Liver (tissue), 3 donors: ENCODE measurements around the gene CACTIN.

Source experiments
- EGR1 ChIP-seq, 2 donors: IDR thresholded peaks; 2 replicates each; pipeline ENCODE4 v1.6.1; 2016 to 2018; ENCODE audit warnings: antibody characterized with exemption in 2 of 2, low read depth in 2 of 2
- FOXA1 ChIP-seq: IDR thresholded peaks from 2 replicates; pipeline ENCODE4 v1.6.1; 2016; ENCODE audit warnings: antibody characterized with exemption
- GABPA ChIP-seq, 2 donors: IDR thresholded peaks in 1 of 2; conservative IDR thresholded peaks in 1 of 2; 2 replicates each; pipeline ENCODE4 v1.6.1; 2016; ENCODE audit warnings: antibody characterized with exemption in 2 of 2, mild to moderate bottlenecking in 1 of 2, moderate library complexity in 1 of 2
- HNF4G ChIP-seq: IDR thresholded peaks from 2 replicates; pipeline ENCODE4 v1.6.1; 2016; ENCODE audit warnings: antibody characterized with exemption
- JUND ChIP-seq, 2 donors: IDR thresholded peaks; 2 replicates each; pipeline ENCODE4 v1.6.1; 2016; ENCODE audit warnings: antibody characterized with exemption in 2 of 2
- NR2F2 ChIP-seq: IDR thresholded peaks from 2 replicates; pipeline ENCODE4 v1.6.1; 2016; ENCODE audit warnings: antibody characterized with exemption
- RAD21 ChIP-seq, 2 donors: IDR thresholded peaks; 2 replicates each; pipeline ENCODE4 v1.6.1; 2016; ENCODE audit warnings: antibody characterized with exemption in 2 of 2, mild to moderate bottlenecking in 2 of 2
- SP1 ChIP-seq: IDR thresholded peaks from 2 replicates; pipeline ENCODE4 v1.6.1; 2018; ENCODE audit warnings: antibody characterized with exemption, mild to moderate bottlenecking
- TAF1 ChIP-seq: conservative IDR thresholded peaks from 2 replicates; pipeline ENCODE4 v1.6.1; 2016; ENCODE audit warnings: antibody characterized with exemption, mild to moderate bottlenecking
- YY1 ChIP-seq: IDR thresholded peaks from 2 replicates; pipeline ENCODE4 v1.6.1; 2016; ENCODE audit warnings: antibody characterized with exemption, mild to moderate bottlenecking
- TF ChIP-seq, protein P1 (sequence below): IDR thresholded peaks from 2 replicates; pipeline ENCODE4 v1.6.1; 2016; ENCODE audit warnings: antibody characterized with exemption, mild to moderate bottlenecking
- TF ChIP-seq, protein P2 (sequence below): fragments of 150-350 bp; IDR thresholded peaks from 2 replicates; pipeline ENCODE4 v1.5.1; 2017; ENCODE audit warnings: improper control_type of control experiment, low read depth, low read length; ENCODE audit not compliant: missing input control
- TF ChIP-seq, protein P3 (sequence below): IDR thresholded peaks from 2 replicates; pipeline ENCODE4 v1.6.1; 2016; ENCODE audit warnings: antibody characterized with exemption
- TF ChIP-seq, protein P4 (sequence below): IDR thresholded peaks from 2 replicates; pipeline ENCODE4 v1.6.1; 2016; ENCODE audit warnings: antibody characterized with exemption
- donor health status: healthy.
- donor health status: healthy.

DNA sequence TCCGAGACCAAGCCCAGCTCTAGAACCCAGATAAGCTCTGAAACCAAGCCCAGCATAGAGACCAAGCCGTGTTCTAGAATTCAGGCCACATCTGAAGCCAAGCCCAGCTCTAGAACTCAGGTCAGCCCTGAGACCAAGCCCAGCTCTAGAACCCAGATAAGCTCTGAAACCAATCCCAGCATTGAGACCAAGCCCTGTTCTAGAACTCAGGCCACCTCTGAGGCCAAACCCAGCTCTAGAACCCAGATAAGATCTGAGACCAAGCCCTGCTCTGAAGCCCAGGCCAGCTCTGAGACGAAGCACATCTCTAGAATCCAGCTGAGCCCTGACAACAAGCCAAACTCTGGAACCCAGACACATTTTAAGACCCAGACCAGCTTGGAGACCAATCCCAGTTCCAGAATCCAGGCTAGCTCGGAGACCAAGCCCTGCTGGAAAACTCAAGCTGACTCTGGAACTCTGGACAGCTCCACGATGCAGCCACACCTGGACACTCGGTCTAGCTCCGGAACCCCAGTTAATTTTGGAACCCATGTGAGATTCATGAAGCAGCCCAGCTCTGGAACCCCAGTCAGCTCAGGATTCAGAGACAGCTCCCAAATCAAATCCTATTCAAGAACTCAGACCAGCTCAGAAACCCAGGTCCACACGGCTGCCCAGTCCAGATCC is 35.5 kb downstream of the CACTIN start:
- TF ChIP-seq EGR1 (IDR thresholded peaks at IDR 0.05; ENCODE audit: low read depth in 2 of 2), result no peak
- TF ChIP-seq, protein P1, sequence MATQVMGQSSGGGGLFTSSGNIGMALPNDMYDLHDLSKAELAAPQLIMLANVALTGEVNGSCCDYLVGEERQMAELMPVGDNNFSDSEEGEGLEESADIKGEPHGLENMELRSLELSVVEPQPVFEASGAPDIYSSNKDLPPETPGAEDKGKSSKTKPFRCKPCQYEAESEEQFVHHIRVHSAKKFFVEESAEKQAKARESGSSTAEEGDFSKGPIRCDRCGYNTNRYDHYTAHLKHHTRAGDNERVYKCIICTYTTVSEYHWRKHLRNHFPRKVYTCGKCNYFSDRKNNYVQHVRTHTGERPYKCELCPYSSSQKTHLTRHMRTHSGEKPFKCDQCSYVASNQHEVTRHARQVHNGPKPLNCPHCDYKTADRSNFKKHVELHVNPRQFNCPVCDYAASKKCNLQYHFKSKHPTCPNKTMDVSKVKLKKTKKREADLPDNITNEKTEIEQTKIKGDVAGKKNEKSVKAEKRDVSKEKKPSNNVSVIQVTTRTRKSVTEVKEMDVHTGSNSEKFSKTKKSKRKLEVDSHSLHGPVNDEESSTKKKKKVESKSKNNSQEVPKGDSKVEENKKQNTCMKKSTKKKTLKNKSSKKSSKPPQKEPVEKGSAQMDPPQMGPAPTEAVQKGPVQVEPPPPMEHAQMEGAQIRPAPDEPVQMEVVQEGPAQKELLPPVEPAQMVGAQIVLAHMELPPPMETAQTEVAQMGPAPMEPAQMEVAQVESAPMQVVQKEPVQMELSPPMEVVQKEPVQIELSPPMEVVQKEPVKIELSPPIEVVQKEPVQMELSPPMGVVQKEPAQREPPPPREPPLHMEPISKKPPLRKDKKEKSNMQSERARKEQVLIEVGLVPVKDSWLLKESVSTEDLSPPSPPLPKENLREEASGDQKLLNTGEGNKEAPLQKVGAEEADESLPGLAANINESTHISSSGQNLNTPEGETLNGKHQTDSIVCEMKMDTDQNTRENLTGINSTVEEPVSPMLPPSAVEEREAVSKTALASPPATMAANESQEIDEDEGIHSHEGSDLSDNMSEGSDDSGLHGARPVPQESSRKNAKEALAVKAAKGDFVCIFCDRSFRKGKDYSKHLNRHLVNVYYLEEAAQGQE, result no peak
- no peak for TF ChIP-seq NR2F2
- TF ChIP-seq, protein P2, sequence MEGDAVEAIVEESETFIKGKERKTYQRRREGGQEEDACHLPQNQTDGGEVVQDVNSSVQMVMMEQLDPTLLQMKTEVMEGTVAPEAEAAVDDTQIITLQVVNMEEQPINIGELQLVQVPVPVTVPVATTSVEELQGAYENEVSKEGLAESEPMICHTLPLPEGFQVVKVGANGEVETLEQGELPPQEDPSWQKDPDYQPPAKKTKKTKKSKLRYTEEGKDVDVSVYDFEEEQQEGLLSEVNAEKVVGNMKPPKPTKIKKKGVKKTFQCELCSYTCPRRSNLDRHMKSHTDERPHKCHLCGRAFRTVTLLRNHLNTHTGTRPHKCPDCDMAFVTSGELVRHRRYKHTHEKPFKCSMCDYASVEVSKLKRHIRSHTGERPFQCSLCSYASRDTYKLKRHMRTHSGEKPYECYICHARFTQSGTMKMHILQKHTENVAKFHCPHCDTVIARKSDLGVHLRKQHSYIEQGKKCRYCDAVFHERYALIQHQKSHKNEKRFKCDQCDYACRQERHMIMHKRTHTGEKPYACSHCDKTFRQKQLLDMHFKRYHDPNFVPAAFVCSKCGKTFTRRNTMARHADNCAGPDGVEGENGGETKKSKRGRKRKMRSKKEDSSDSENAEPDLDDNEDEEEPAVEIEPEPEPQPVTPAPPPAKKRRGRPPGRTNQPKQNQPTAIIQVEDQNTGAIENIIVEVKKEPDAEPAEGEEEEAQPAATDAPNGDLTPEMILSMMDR, result no peak
- no peak for TF ChIP-seq FOXA1
- no peak for TF ChIP-seq SP1
- TF ChIP-seq TAF1, result no peak
- no peak for TF ChIP-seq HNF4G
- TF ChIP-seq, protein P3, sequence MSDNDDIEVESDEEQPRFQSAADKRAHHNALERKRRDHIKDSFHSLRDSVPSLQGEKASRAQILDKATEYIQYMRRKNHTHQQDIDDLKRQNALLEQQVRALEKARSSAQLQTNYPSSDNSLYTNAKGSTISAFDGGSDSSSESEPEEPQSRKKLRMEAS, result no peak
- no peak for TF ChIP-seq GABPA (IDR thresholded peaks at IDR 0.05 in 1 of 2, conservative IDR thresholded peaks at IDR 0.05 in 1 of 2)
- TF ChIP-seq YY1, result no peak
- TF ChIP-seq JUND (IDR thresholded peaks at IDR 0.05), result no peak
- TF ChIP-seq, protein P4, sequence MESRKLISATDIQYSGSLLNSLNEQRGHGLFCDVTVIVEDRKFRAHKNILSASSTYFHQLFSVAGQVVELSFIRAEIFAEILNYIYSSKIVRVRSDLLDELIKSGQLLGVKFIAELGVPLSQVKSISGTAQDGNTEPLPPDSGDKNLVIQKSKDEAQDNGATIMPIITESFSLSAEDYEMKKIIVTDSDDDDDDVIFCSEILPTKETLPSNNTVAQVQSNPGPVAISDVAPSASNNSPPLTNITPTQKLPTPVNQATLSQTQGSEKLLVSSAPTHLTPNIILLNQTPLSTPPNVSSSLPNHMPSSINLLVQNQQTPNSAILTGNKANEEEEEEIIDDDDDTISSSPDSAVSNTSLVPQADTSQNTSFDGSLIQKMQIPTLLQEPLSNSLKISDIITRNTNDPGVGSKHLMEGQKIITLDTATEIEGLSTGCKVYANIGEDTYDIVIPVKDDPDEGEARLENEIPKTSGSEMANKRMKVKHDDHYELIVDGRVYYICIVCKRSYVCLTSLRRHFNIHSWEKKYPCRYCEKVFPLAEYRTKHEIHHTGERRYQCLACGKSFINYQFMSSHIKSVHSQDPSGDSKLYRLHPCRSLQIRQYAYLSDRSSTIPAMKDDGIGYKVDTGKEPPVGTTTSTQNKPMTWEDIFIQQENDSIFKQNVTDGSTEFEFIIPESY, result no peak
- no peak for TF ChIP-seq RAD21 (IDR thresholded peaks at IDR 0.05)
